Adrenal gland (tissue), 12 donors: ENCODE data around the gene FAM72D. TPM values are rescaled to one million over a fixed set of nuclear protein-coding genes. Genes with fewer than 3 reads are reported as not detected.
"Not testable (repeated sequence)": the region's sequence is repeated elsewhere in the genome, so short reads cannot be mapped to it uniquely, and the experiment has no call there.

ENCODE experiments used
- DNase-seq, 7 donors: peaks; one replicate each; pipeline ENCODE4 v3.0.0-alpha.2; 2019 to 2020
- H3K27ac ChIP-seq, 5 donors: fragments of 200-600 bp; sonication (generic) in 4 of 5; 1 replicate in 3 of 5; 2 replicates in 2 of 5; pipeline versions ENCODE4 v1.5.1 to v1.8.0; 2016 to 2020; ENCODE audit warnings: mild to moderate bottlenecking in 1 of 5
- H3K27me3 ChIP-seq: fragments of 200-600 bp; 2 replicates; pipeline ENCODE4 v1.8.0; 2021
- H3K36me3 ChIP-seq, 2 donors: fragments of 200-600 bp; replicated peaks in 1 of 2; 1 replicate in 1 of 2; 2 replicates in 1 of 2; pipeline versions ENCODE4 v1.5.1 to v1.8.0; 2018 to 2022
- H3K4me1 ChIP-seq, 2 donors: fragments of 200-600 bp; replicated peaks in 1 of 2; 1 replicate in 1 of 2; 2 replicates in 1 of 2; pipeline versions ENCODE4 v1.5.1 to v1.8.0; 2018 to 2021
- H3K4me3 ChIP-seq, 4 donors: fragments of 200-600 bp; sonication (generic) in 3 of 4; one replicate each; pipeline ENCODE4 v1.5.1; 2016 to 2018
- H3K9me3 ChIP-seq, 3 donors: fragments of 200-600 bp; sonication (generic) in 1 of 3; replicated peaks in 1 of 3; 1 replicate in 2 of 3; 2 replicates in 1 of 3; pipeline versions ENCODE4 v1.5.1 to v1.8.0; 2016 to 2021
- WGBS, 4 donors: extraction: QIAGEN DNeasy Blood & Tissue Kit in 2 of 4; methylation state at CpG; one replicate each; pipeline versions ENCODE4 v1.1.5 to v1.1.7; 2013 to 2017; 5-methylcytosine and 5-hydroxymethylcytosine counted together
- intact Hi-C, 2 donors: fragments of 100-400 bp; cut with DNase I; formaldehyde crosslinking; loops; one replicate each; pipeline versions ENCODE4 v1.14.1 to v1.15.0; 2022 to 2023
- polyA plus RNA-seq, 3 donors: library from polyadenylated mRNA; stranded (reverse); fragments of 200-250 nt in 2 of 3; fragments of 350-450 nt in 1 of 3; fragmentation: Illumina TruSeq in 1 of 3; extraction: RNeasy Lipid Tissue Mini Kit (QIAGEN cat#74804) in 1 of 3; gene quantifications; one replicate each; pipeline ENCODE4 v1.2.3, GENCODE V29; 2013 to 2014
- total RNA-seq, 9 donors: library from RNA; depleted of rRNA in 4 of 9; stranded (reverse); fragments of >200 nt in 4 of 9; fragments of 120-200 nt in 1 of 9; fragmentation: NEBNext Ultra II Directional in 1 of 9; extraction: Animal tissue kit (Norgen Biotek cat#: 25700) in 1 of 9; gene quantifications; one replicate each; pipeline versions ENCODE4 v1.1.0 to v1.2.4, GENCODE V29; 2013 to 2023
- donor health status: healthy with polysubstance abuse.
- donor health status: Bipolar disorder and iron deficiency.
- donor health status: DM: yes; HTN: yes; CAD: no.
- donor health status: DM: no; HTN: no; CAD: no.
- donor health status: DM: no; HTN: no; CAD: no.
- donor health status: DM: yes; HTN: yes; CAD: no.

The FAM72D gene
- total and polyA plus RNA-seq, 12 donors: 0.12 to 3.6 (median 0.43) TPM; not detected in 2

- H3K9me3 ChIP-seq, H3K27ac ChIP-seq, intact Hi-C loops, H3K36me3 ChIP-seq, H3K4me1 ChIP-seq, DNase-seq, H3K27me3 ChIP-seq, H3K4me3 ChIP-seq: not testable (repeated sequence)
- WGBS, 4 donors: 51% methylated on average over 2 of the region's 5 CpGs; no CpG with 5 or more reads in 3 of the 4 donors
Observed at GRCh38 chr1:145065194-145065826, 30.5 kb upstream of the FAM72D start.

GRCh38 chr1:145066486-145066885 is 29.3 kb upstream of the FAM72D start:
- H3K27me3 ChIP-seq, intact Hi-C loops, H3K4me1 ChIP-seq, H3K4me3 ChIP-seq, H3K27ac ChIP-seq, H3K36me3 ChIP-seq, DNase-seq, H3K9me3 ChIP-seq: not testable (repeated sequence)
- no CpG with 5 or more reads among the region's 10 CpGs for WGBS, 4 donors

- H3K9me3 ChIP-seq, DNase-seq, H3K4me1 ChIP-seq, H3K4me3 ChIP-seq, H3K36me3 ChIP-seq, intact Hi-C loops, H3K27ac ChIP-seq, H3K27me3 ChIP-seq: not testable (repeated sequence)
- WGBS, 4 donors: 80 to 100% methylated on average over 1 of the region's 6 CpGs; no CpG with 5 or more reads in 2 of the 4 donors
Observed at GRCh38 chr1:145071569-145071968, 24.2 kb upstream of the FAM72D start.

- H3K9me3 ChIP-seq, H3K36me3 ChIP-seq, DNase-seq, H3K4me3 ChIP-seq, intact Hi-C loops, H3K27me3 ChIP-seq, H3K27ac ChIP-seq, H3K4me1 ChIP-seq: not testable (repeated sequence)
- 33 to 78% (median 52%) methylated on average over 1 to 3 of the region's 6 CpGs for WGBS, 4 donors
Observed at GRCh38 chr1:145074021-145074559, 21.7 kb upstream of the FAM72D start.

- H3K9me3 ChIP-seq, H3K36me3 ChIP-seq, intact Hi-C loops, H3K27ac ChIP-seq, H3K4me3 ChIP-seq, H3K4me1 ChIP-seq, DNase-seq, H3K27me3 ChIP-seq: not testable (repeated sequence)
- no CpG with 5 or more reads among the region's 3 CpGs for WGBS, 4 donors
Observed at GRCh38 chr1:145076877-145077276, 18.9 kb upstream of the FAM72D start.

GRCh38 chr1:145077872-145078786 is 17.6 kb upstream of the FAM72D start:
- intact Hi-C loops: not testable (repeated sequence)

GRCh38 chr1:145078787-145079370 is 16.9 kb upstream of the FAM72D start:
- H3K27ac ChIP-seq, intact Hi-C loops, DNase-seq, H3K4me3 ChIP-seq, H3K4me1 ChIP-seq, H3K27me3 ChIP-seq, H3K9me3 ChIP-seq, H3K36me3 ChIP-seq: not testable (repeated sequence)
- no CpG with 5 or more reads among the region's 5 CpGs for WGBS, 4 donors

More at GRCh38 chr1:145077872-145078786, 17.6 kb upstream of the FAM72D start:
- not testable (repeated sequence) for H3K27me3 ChIP-seq, H3K27ac ChIP-seq, H3K9me3 ChIP-seq, H3K4me3 ChIP-seq, DNase-seq, H3K4me1 ChIP-seq, H3K36me3 ChIP-seq
- no CpG with 5 or more reads among the region's 11 CpGs for WGBS, 4 donors

- H3K4me3 ChIP-seq, H3K27me3 ChIP-seq, DNase-seq, H3K36me3 ChIP-seq, intact Hi-C loops, H3K9me3 ChIP-seq, H3K27ac ChIP-seq, H3K4me1 ChIP-seq: not testable (repeated sequence)
- WGBS, 4 donors: 78 to 85% (median 82%) methylated on average over 2 of the region's 2 CpGs
Observed at GRCh38 chr1:145079737-145080136, 16.0 kb upstream of the FAM72D start.

- 81 to 100% (median 97%) methylated on average over 2 of the region's 3 CpGs for WGBS, 4 donors
- intact Hi-C loops, H3K36me3 ChIP-seq, H3K27me3 ChIP-seq, H3K4me3 ChIP-seq, DNase-seq, H3K27ac ChIP-seq, H3K9me3 ChIP-seq, H3K4me1 ChIP-seq: not testable (repeated sequence)
Observed at GRCh38 chr1:145080193-145080592, 15.6 kb upstream of the FAM72D start.

- H3K9me3 ChIP-seq, DNase-seq, H3K4me1 ChIP-seq, H3K27ac ChIP-seq, H3K27me3 ChIP-seq, intact Hi-C loops, H3K4me3 ChIP-seq, H3K36me3 ChIP-seq: not testable (repeated sequence)
- WGBS, 4 donors: 89 to 96% (median 95%) methylated on average over 3 to 4 of the region's 7 CpGs
Observed at GRCh38 chr1:145082483-145083255, 13.1 kb upstream of the FAM72D start.
